IMR-90 (cell line): Measurements from ENCODE around the gene CSF2RB. TPM values are rescaled to one million over a fixed set of nuclear protein-coding genes. Genes with fewer than 3 reads are reported as not detected.

ENCODE experiments used
- ATAC-seq: fragments of 200-7000 bp; cut with Tn5 transposase; 2 replicates; pipeline ENCODE4 v1.9.1; 2020; ENCODE audit warnings: low read depth, mild to moderate bottlenecking, moderate library complexity
- BruUV-seq: library from RNA; stranded (reverse); fragments of 400-500 nt; replicated peaks from 2 replicates; lab custom pipeline; 2021; lab: Mats Ljungman, UMichigan
- CTCF ChIA-PET: fragments of 300-600 bp; formaldehyde crosslinking; extraction: SDS; loops from one replicate; lab custom pipeline; 2021; ENCODE audit warnings: antibody characterized with exemption; lab: Yijun Ruan, JAX
- POLR2A ChIA-PET: fragments of 300-600 bp; sonication (Branson Sonifier 250); formaldehyde crosslinking; loops from one replicate; lab custom pipeline; 2022; ENCODE audit warnings: antibody characterized with exemption; ENCODE audit not compliant: unreplicated experiment; lab: Charles Lee
- DNase-seq: peaks from one replicate; pipeline ENCODE4 v3.0.0; 2013
- H2AFZ ChIP-seq: replicated peaks from 2 replicates; pipeline ENCODE3; 2013; ENCODE audit warnings: low read length, mild to moderate bottlenecking; ENCODE audit not compliant: poor library complexity
- H2AK5ac ChIP-seq: 2 replicates; pipeline ENCODE4 v1.6.1; 2013; ENCODE audit warnings: low read depth, low read length, inconsistent platforms
- H2AK9ac ChIP-seq: replicated peaks from 2 replicates; pipeline ENCODE3; 2013; ENCODE audit warnings: mild to moderate bottlenecking, low read depth, low read length, moderate library complexity; ENCODE audit not compliant: poor library complexity
- H2BK120ac ChIP-seq: 2 replicates; pipeline ENCODE4 v1.6.1; 2013; ENCODE audit warnings: low read depth, low read length, inconsistent platforms
- H2BK15ac ChIP-seq: 3 replicates; pipeline ENCODE4 v1.6.1; 2013; ENCODE audit warnings: low read depth, low read length, inconsistent platforms
- H2BK20ac ChIP-seq: 2 replicates; pipeline ENCODE4 v1.6.1; 2013; ENCODE audit warnings: low read depth, mild to moderate bottlenecking, inconsistent platforms, low read length, moderate library complexity
- H2BK5ac ChIP-seq: 2 replicates; pipeline ENCODE4 v1.6.1; 2013; ENCODE audit warnings: mild to moderate bottlenecking, low read depth, low read length, inconsistent platforms; ENCODE audit not compliant: poor library complexity, severe bottlenecking
- H3K14ac ChIP-seq: replicated peaks from 2 replicates; pipeline ENCODE4 v1.6.1; 2013; ENCODE audit warnings: low read depth, low read length, inconsistent platforms
- H3K18ac ChIP-seq: 2 replicates; pipeline ENCODE4 v1.6.1; 2013; ENCODE audit warnings: low read depth, low read length, control low read depth
- H3K23ac ChIP-seq: 2 replicates; pipeline ENCODE4 v1.6.1; 2013; ENCODE audit warnings: low read depth, low read length, inconsistent platforms
- H3K27ac ChIP-seq: 2 replicates; pipeline ENCODE4 v1.5.1; 2013; ENCODE audit warnings: mild to moderate bottlenecking, control low read depth, low read length; ENCODE audit not compliant: insufficient read depth
- H3K27me3 ChIP-seq: 2 replicates; pipeline ENCODE4 v1.6.1; 2013; ENCODE audit warnings: low read length; ENCODE audit not compliant: control insufficient read depth, insufficient read depth
- H3K36me3 ChIP-seq: 2 replicates; pipeline ENCODE4 v1.6.1; 2013; ENCODE audit warnings: low read length, mixed read lengths; ENCODE audit not compliant: control insufficient read depth, insufficient read depth
- H3K4ac ChIP-seq: 2 replicates; pipeline ENCODE4 v1.6.1; 2013; ENCODE audit warnings: low read depth, low read length, inconsistent platforms
- H3K4me1 ChIP-seq: 2 replicates; pipeline ENCODE4 v1.6.1; 2013; ENCODE audit warnings: low read length, mixed read lengths; ENCODE audit not compliant: control insufficient read depth, insufficient read depth
- H3K4me2 ChIP-seq: 2 replicates; pipeline ENCODE4 v1.6.1; 2013; ENCODE audit warnings: low read depth, mild to moderate bottlenecking, control low read depth, low read length, moderate library complexity
- H3K4me3 ChIP-seq: 2 replicates; pipeline ENCODE4 v1.5.1; 2013; ENCODE audit warnings: low read depth, mild to moderate bottlenecking, control low read depth, low read length, moderate library complexity; ENCODE audit not compliant: insufficient read depth
- H3K56ac ChIP-seq: 2 replicates; pipeline ENCODE4 v1.6.1; 2013; ENCODE audit warnings: low read length, inconsistent platforms; ENCODE audit not compliant: insufficient read depth; ENCODE audit errors: extremely low read depth
- H3K79me1 ChIP-seq, 2 experiments: 2 replicates each; pipeline ENCODE4 v1.6.1; 2013; ENCODE audit warnings: low read length in 2 of 2, inconsistent platforms in 1 of 2, low read depth in 1 of 2
- H3K9ac ChIP-seq: 2 replicates; pipeline ENCODE4 v1.6.1; 2013; ENCODE audit warnings: low read depth, low read length, control low read depth
- H3K9me1 ChIP-seq: 2 replicates; pipeline ENCODE4 v1.6.1; 2013; ENCODE audit warnings: low read length, inconsistent platforms; ENCODE audit not compliant: insufficient read depth
- H3K9me3 ChIP-seq: 2 replicates; pipeline ENCODE4 v1.6.1; 2013; ENCODE audit warnings: low read length; ENCODE audit not compliant: control insufficient read depth, insufficient read depth
- H4K20me1 ChIP-seq: 2 replicates; pipeline ENCODE4 v1.6.1; 2013; ENCODE audit warnings: low read length, inconsistent platforms; ENCODE audit not compliant: insufficient read depth
- H4K5ac ChIP-seq: 2 replicates; pipeline ENCODE4 v1.6.1; 2013; ENCODE audit warnings: mild to moderate bottlenecking, low read depth, low read length, control low read depth
- H4K8ac ChIP-seq, 2 experiments: 2 replicates each; pipeline ENCODE4 v1.6.1; 2013; ENCODE audit warnings: low read depth in 2 of 2, low read length in 2 of 2, control low read depth in 1 of 2, inconsistent platforms in 1 of 2
- H4K91ac ChIP-seq: 2 replicates; pipeline ENCODE4 v1.6.1; 2013; ENCODE audit warnings: low read depth, low read length, inconsistent platforms; ENCODE audit not compliant: insufficient read depth
- BHLHE40 ChIP-seq: fragments of 150-350 bp; IDR thresholded peaks from 2 replicates; pipeline ENCODE4 v1.6.1; 2016; ENCODE audit warnings: mild to moderate bottlenecking, low read depth, low read length
- CEBPB ChIP-seq: IDR thresholded peaks from 2 replicates; pipeline ENCODE4 v1.6.1; 2012; ENCODE audit warnings: low read depth, low read length, improper control_type of control experiment
- CTCF ChIP-seq: conservative IDR thresholded peaks from 2 replicates; pipeline ENCODE4 v1.5.1; 2012; ENCODE audit warnings: mild to moderate bottlenecking, low read depth, low read length, improper control_type of control experiment
- FOS ChIP-seq: fragments of 150-350 bp; IDR thresholded peaks from 2 replicates; pipeline ENCODE4 v1.6.1; 2016; ENCODE audit warnings: low read depth, low read length
- MAFK ChIP-seq: IDR thresholded peaks from 2 replicates; pipeline ENCODE4 v1.6.1; 2012; ENCODE audit warnings: low read depth, low read length, improper control_type of control experiment
- MAZ ChIP-seq: IDR thresholded peaks from 2 replicates; pipeline ENCODE4 v1.6.1; 2012; ENCODE audit warnings: low read depth, mild to moderate bottlenecking, low read length, improper control_type of control experiment, moderate library complexity, borderline replicate concordance
- NFE2L2 ChIP-seq: fragments of 150-350 bp; IDR thresholded peaks from 2 replicates; pipeline ENCODE4 v1.6.1; 2016; ENCODE audit warnings: low read depth, mild to moderate bottlenecking, low read length
- POLR2A ChIP-seq: IDR thresholded peaks from 2 replicates; pipeline ENCODE4 v1.6.1; 2012; ENCODE audit warnings: mild to moderate bottlenecking, low read depth, low read length
- RAD21 ChIP-seq: IDR thresholded peaks from 2 replicates; pipeline ENCODE4 v1.6.1; 2012; ENCODE audit warnings: low read length, improper control_type of control experiment
- RCOR1 ChIP-seq: IDR thresholded peaks from 2 replicates; pipeline ENCODE4 v1.6.1; 2012; ENCODE audit warnings: mild to moderate bottlenecking, low read length, improper control_type of control experiment; ENCODE audit not compliant: insufficient replicate concordance
- RFX5 ChIP-seq: IDR thresholded peaks from 2 replicates; pipeline ENCODE4 v1.8.0; 2012; ENCODE audit warnings: low read depth, mild to moderate bottlenecking, low read length, moderate library complexity
- WGBS, 2 experiments: methylation state at CpG; one replicate each; pipeline versions ENCODE4 v1.1.5 to v1.1.7; 2013; ENCODE audit warnings: missing lambda C conversion rate in 2 of 2; ENCODE audit not compliant: insufficient read length in 1 of 2; ENCODE audit errors: extremely low coverage in 2 of 2; 5-methylcytosine and 5-hydroxymethylcytosine counted together
- dilution Hi-C: fragments of 300-500 bp; cut with HindIII; formaldehyde crosslinking; loops from one replicate; pipeline ENCODE4 v1.14.3; 2018; ENCODE audit warnings: low sequenced_read_pairs; ENCODE audit not compliant: unreplicated experiment
- in situ Hi-C: fragments of 300-500 bp; cut with MboI; formaldehyde crosslinking; loops from 3 replicates; pipeline ENCODE4 v1.14.3; 2019; ENCODE audit warnings: low sequenced_read_pairs, inconsistent platforms, mixed read lengths
- intact Hi-C: fragments of 100-400 bp; cut with micrococcal nuclease; formaldehyde crosslinking; loops from 2 replicates; pipeline ENCODE4 v1.10.0; 2022
- polyA plus RNA-seq, 3 experiments: library from polyadenylated mRNA; depleted of rRNA; stranded (reverse); fragments of >200 nt; gene quantifications; 2 replicates each; pipeline ENCODE4 v1.2.3, GENCODE V29; 2012; ENCODE audit warnings: low replicate concordance in 1 of 3
- total RNA-seq: library from RNA; depleted of rRNA; stranded (reverse); fragments of >200 nt; gene quantifications from 2 replicates; pipeline ENCODE4 v1.2.3, GENCODE V29; 2012
- TF ChIP-seq, protein P1 (sequence below): fragments of 150-350 bp; IDR thresholded peaks from 2 replicates; pipeline ENCODE4 v1.6.1; 2016; ENCODE audit warnings: low read depth, mild to moderate bottlenecking, low read length, moderate library complexity, borderline replicate concordance
- TF ChIP-seq, protein P2 (sequence below): fragments of 150-350 bp; IDR thresholded peaks from 2 replicates; pipeline ENCODE4 v1.6.1; 2017; ENCODE audit warnings: mild to moderate bottlenecking, antibody characterized with exemption, low read length, low read depth

Gene CSF2RB
- total and polyA plus RNA-seq, 2 of the 4 experiments (the other 2 are of a cell fraction) = not detected

- Histone ChIP-seq H2AFZ (no peak overlapping the region), H2BK20ac (no peak overlapping the region), H3K9ac (no peak overlapping the region), H3K79me1 (no peaks in the 10 kb centered on the region), H2BK5ac (no peak overlapping the region), H3K23ac (no peak overlapping the region), H2BK120ac (no peak overlapping the region), H3K36me3 (no peaks in the 10 kb centered on the region), H3K27me3 (peaks cover 36% of the 10 kb centered on the region), H3K4me3 (no peak overlapping the region), H2AK9ac (no peak overlapping the region), H3K18ac (no peak overlapping the region), H2AK5ac (no peak overlapping the region), H3K14ac (no peak overlapping the region), H3K4me1 (no peaks in the 10 kb centered on the region), H4K8ac (no peak overlapping the region), H3K9me3 (no peaks in the 10 kb centered on the region), H4K91ac (no peak overlapping the region), H4K20me1 (no peaks in the 10 kb centered on the region), H3K9me1 (peaks cover 3% of the 10 kb centered on the region; the same call in 1 of the 2 replicates), H4K5ac (no peak overlapping the region), H3K56ac (no peak overlapping the region), H3K4ac (no peak overlapping the region), H3K27ac (no peak overlapping the region), H3K4me2 (no peak overlapping the region), H2BK15ac (no peak overlapping the region)
- POLR2A ChIA-PET = no interaction called here
- ATAC-seq (no peak), DNase-seq (no peak)
- intact Hi-C loops = no loop called here
- CTCF ChIA-PET = no interaction called here
- no CpG with 5 or more reads among the region's 3 CpGs for WGBS, 2 experiments
- no TSS peak for BruUV-seq
- in situ Hi-C loops = no loop called here
- dilution Hi-C loops = no loop called here
- TF ChIP-seq MAZ (no peak), RAD21 (no peak), POLR2A (no peak), CEBPB (no peak), FOS (no peak), RCOR1 (no peak), RFX5 (no peak), MAFK (no peak), BHLHE40 (no peak), NFE2L2 (no peak), CTCF (no peak)
- TF ChIP-seq, protein P1, sequence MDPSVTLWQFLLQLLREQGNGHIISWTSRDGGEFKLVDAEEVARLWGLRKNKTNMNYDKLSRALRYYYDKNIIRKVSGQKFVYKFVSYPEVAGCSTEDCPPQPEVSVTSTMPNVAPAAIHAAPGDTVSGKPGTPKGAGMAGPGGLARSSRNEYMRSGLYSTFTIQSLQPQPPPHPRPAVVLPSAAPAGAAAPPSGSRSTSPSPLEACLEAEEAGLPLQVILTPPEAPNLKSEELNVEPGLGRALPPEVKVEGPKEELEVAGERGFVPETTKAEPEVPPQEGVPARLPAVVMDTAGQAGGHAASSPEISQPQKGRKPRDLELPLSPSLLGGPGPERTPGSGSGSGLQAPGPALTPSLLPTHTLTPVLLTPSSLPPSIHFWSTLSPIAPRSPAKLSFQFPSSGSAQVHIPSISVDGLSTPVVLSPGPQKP = no peak
- TF ChIP-seq, protein P2, sequence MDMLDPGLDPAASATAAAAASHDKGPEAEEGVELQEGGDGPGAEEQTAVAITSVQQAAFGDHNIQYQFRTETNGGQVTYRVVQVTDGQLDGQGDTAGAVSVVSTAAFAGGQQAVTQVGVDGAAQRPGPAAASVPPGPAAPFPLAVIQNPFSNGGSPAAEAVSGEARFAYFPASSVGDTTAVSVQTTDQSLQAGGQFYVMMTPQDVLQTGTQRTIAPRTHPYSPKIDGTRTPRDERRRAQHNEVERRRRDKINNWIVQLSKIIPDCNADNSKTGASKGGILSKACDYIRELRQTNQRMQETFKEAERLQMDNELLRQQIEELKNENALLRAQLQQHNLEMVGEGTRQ = no peak
Measured at GRCh38 chr22:36935694-36936093, 22.3 kb downstream of the CSF2RB start.
